ENCODE measurements around the gene VAMP2. TPM values are rescaled to one million over a fixed set of nuclear protein-coding genes. Genes with fewer than 3 reads are reported as not detected.

Gene VAMP2
- total and polyA plus RNA-seq, 9 of the 15 experiments (the other 6 are each of a cell fraction or from before 2014, with no cell fraction given): 2.3 to 31.8 (median 6.0) TPM

DNA sequence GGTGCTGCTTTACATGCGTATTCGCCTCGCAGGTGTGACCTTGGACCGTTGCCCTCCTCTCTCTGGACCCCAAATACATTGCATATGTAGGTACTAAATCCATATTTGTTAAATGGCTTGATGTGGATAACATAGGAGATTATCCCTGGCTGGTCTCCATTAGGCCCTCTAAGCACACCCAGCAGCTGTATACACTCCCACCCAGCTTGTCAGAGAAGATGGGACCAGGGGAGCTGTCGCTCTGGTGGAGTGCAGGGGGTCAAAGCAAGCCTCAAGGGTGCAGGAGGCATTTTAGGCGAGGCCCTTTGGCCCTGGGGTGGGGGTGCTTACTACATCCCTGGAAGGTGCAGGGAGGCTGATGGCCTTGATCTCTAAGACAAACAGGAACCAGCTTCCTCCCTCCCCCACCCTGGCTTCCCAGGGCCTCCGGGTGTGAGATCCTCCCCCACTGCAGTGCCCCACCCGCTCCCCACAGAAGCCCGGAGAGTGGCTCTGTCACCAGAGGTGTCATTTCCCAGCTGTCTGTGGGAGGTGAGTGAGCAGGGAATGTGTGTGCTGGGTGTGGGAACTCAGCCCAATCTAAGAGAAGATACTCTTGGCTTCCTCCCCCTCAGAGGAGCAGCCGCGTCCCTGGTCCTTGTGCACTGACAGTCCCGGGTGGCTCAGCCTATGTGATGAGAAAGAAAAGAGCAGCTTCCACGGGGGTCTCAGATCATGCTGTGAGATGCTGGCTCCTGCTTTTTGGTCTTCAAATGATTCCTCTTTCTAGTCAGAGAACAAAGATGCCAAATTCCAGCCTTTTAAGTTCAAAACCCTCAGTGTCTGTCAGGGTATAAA, 1.4 kb upstream of the VAMP2 start (continued):
- TF ChIP-seq ZNF263 (CRISPR knock-in tag; IDR thresholded peaks at IDR 0.05; ENCODE audit: borderline replicate concordance): no peak; the same call in 1 of the 2 replicates
- TF ChIP-seq ZNF232 (CRISPR knock-in tag; IDR thresholded peaks at IDR 0.05): no peak
- TF ChIP-seq CTBP1 (IDR thresholded peaks at IDR 0.05; ENCODE audit: borderline replicate concordance): peak; percentile 74
- TF ChIP-seq PCBP2 (IDR thresholded peaks at IDR 0.05; ENCODE audit: low read depth, low read length, poor library complexity, severe bottlenecking): no peak
- TF ChIP-seq ZNF24 (IDR thresholded peaks at IDR 0.05): no peak
- no peak for TF ChIP-seq TAF7 (tag; IDR thresholded peaks at IDR 0.05)
- no peak for TF ChIP-seq NELFE (IDR thresholded peaks at IDR 0.05; ENCODE audit: insufficient read depth, insufficient read length)
- TF ChIP-seq SMARCB1 (IDR thresholded peaks at IDR 0.05; ENCODE audit: insufficient read length, low read depth): no peak
- peak; percentile 78; the same call in 1 of the 2 replicates for TF ChIP-seq ZNF184 (CRISPR knock-in tag; IDR thresholded peaks at IDR 0.05)
- TF ChIP-seq ARNT (IDR thresholded peaks at IDR 0.05): no peak
- no peak for TF ChIP-seq IFI16 (CRISPR knock-in tag; IDR thresholded peaks at IDR 0.05)
- no peak for TF ChIP-seq MEF2D (tag; conservative IDR thresholded peaks at IDR 0.05; ENCODE audit: low read depth)
- no peak for TF ChIP-seq ZNF408 (CRISPR knock-in tag; IDR thresholded peaks at IDR 0.05; ENCODE audit: low read depth)
- no peak for TF ChIP-seq SETDB1 (IDR thresholded peaks at IDR 0.05; ENCODE audit: low read length)
- no peak for TF ChIP-seq ZBTB40 (IDR thresholded peaks at IDR 0.05)
- TF ChIP-seq ZBTB40 (CRISPR knock-in tag; IDR thresholded peaks at IDR 0.05): no peak
- peak; percentile 47; the same call in 1 of the 2 replicates for TF ChIP-seq FOSL1 (tag; conservative IDR thresholded peaks at IDR 0.05)
- TF ChIP-seq PTTG1 (tag; IDR thresholded peaks at IDR 0.05; ENCODE audit: low read depth): no peak
- TF ChIP-seq HNRNPUL1 (IDR thresholded peaks at IDR 0.05; ENCODE audit: low read length): no peak
